Lower leg skin (tissue), 3 donors: ENCODE data around the gene CARF.
"Not testable (repeated sequence)": the region's sequence is repeated elsewhere in the genome, so short reads cannot be mapped to it uniquely, and the experiment has no call there.

Experiments
- POLR2A ChIP-seq, 2 donors: fragments of 450-650 bp; IDR thresholded peaks; one replicate each; pipeline ENCODE4 v1.6.1; 2016 to 2017; ENCODE audit warnings: antibody characterized with exemption in 2 of 2, mild to moderate bottlenecking in 1 of 2, moderate library complexity in 1 of 2
- TF ChIP-seq, protein P1 (sequence below), 3 donors: fragments of 450-650 bp; IDR thresholded peaks; one replicate each; pipeline ENCODE4 v1.5.1; 2016; ENCODE audit warnings: antibody characterized with exemption in 3 of 3, mild to moderate bottlenecking in 3 of 3, moderate library complexity in 2 of 3

DNA sequence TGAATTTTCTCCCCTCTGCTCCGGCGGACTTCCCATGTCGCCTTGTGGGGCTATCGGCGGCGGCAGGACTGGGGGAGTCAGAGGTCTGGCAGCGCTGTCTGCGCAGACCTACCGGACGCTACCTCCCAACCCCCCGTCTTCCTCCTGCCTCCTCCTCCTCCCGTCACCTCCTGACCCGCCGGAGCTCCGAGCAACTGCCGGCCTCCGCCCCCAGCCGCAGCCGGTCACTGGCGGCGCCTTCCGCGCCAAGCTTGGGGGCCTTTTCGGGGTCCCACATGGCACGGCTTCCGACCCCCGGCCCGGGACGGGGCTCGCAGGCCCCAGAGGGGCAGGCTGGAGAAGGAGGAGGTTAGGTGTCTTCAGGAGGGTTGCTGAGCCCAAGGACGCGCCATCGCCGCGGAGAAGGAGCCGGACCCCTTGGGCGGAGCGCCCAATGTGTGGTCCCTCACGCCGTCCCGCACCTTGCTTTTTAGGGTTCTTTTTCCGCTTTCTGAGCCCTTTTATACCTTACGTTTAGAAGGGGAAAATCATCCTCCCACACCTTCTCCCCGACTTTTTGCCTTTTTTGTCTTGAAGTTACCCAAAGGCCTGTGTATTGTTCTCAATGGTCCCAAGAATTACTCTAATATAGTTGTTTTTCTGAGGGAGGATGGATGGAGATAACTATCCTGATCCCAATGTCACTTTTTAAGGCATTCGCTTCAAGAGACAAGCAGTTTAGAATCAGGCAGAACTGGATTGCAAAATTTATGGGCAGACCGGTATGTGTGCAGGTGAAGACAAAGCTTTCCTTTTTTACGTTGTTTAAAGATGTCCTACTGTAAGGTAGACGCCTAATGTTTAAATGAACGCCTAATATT lies 497 bp downstream of the CARF start:
- TF ChIP-seq, protein P1, sequence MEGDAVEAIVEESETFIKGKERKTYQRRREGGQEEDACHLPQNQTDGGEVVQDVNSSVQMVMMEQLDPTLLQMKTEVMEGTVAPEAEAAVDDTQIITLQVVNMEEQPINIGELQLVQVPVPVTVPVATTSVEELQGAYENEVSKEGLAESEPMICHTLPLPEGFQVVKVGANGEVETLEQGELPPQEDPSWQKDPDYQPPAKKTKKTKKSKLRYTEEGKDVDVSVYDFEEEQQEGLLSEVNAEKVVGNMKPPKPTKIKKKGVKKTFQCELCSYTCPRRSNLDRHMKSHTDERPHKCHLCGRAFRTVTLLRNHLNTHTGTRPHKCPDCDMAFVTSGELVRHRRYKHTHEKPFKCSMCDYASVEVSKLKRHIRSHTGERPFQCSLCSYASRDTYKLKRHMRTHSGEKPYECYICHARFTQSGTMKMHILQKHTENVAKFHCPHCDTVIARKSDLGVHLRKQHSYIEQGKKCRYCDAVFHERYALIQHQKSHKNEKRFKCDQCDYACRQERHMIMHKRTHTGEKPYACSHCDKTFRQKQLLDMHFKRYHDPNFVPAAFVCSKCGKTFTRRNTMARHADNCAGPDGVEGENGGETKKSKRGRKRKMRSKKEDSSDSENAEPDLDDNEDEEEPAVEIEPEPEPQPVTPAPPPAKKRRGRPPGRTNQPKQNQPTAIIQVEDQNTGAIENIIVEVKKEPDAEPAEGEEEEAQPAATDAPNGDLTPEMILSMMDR (IDR thresholded peaks at IDR 0.05): not testable (repeated sequence)
- not testable (repeated sequence) for TF ChIP-seq POLR2A (IDR thresholded peaks at IDR 0.05)
